Measurements from ENCODE around the gene PLA2G3. TPM values are rescaled to one million over a fixed set of nuclear protein-coding genes. Genes with fewer than 3 reads are reported as not detected.
A peak's percentile ranks its signal among the peaks of the same experiment; 100 is the strongest.

PLA2G3 gene
- total RNA-seq, 1 donor, result 0.43 TPM

DNA sequence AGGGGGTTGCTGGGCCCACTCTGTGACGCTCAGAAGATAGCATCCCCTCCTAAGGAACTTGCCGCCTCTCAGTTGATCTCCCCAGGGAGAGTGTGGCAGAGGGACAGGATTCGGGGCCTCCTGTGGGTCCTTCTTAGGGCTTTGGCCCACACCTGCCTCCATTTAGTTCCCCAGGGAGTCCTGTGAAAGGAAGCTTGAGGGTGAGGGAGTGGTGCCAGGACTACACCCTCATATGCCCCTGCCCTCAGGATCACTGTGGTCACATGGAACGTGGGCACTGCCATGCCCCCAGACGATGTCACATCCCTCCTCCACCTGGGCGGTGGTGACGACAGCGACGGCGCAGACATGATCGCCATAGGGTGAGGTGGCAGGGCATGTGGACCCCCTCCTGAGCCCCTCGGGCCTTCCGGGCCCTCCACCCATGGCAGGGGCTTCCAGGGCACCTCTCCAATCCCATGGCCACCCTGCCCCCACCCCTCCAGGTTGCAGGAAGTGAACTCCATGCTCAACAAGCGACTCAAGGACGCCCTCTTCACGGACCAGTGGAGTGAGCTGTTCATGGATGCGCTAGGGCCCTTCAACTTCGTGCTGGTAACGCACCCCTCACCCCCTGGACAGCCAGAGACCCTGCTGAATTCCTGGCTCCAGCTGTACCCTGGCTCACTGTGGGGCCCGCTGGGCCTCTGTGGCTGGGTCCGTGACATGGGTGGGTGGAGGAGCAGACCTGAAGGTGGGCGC lies 14.0 kb downstream of the PLA2G3 start:
- DNase-seq (ENCODE audit: low read depth), result no peak
- H3K4me3 ChIP-seq (ENCODE audit: low read depth, low read length), result no peak overlapping the region
- TF ChIP-seq, protein P1, sequence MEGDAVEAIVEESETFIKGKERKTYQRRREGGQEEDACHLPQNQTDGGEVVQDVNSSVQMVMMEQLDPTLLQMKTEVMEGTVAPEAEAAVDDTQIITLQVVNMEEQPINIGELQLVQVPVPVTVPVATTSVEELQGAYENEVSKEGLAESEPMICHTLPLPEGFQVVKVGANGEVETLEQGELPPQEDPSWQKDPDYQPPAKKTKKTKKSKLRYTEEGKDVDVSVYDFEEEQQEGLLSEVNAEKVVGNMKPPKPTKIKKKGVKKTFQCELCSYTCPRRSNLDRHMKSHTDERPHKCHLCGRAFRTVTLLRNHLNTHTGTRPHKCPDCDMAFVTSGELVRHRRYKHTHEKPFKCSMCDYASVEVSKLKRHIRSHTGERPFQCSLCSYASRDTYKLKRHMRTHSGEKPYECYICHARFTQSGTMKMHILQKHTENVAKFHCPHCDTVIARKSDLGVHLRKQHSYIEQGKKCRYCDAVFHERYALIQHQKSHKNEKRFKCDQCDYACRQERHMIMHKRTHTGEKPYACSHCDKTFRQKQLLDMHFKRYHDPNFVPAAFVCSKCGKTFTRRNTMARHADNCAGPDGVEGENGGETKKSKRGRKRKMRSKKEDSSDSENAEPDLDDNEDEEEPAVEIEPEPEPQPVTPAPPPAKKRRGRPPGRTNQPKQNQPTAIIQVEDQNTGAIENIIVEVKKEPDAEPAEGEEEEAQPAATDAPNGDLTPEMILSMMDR (IDR thresholded peaks at IDR 0.05; ENCODE audit: insufficient read depth, low read depth, low read length), result no peak

DNA sequence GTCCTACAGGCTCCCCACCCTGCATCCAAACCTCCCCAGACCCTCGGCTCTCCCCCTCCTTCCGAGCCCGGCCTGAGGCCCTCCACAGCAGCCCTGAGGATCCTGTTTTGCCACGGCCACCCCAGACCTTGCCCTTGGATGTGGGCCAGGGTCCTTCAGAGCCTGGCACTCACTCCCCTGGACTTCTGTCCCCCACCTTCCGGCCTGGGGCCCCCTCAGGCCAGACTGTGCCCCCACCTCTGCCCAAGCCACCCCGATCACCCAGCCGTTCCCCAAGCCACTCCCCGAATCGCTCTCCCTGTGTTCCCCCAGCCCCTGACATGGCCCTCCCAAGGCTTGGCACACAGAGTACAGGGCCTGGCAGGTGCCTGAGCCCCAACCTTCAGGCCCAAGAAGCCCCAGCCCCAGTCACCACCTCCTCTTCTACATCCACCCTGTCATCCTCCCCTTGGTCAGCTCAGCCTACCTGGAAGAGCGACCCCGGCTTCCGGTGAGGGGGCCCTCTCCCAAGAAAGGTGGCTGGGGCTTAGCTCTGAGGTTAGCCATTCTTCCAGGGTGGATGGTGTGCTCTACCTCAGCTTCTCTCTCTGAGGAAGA lies 14.7 kb downstream of the PLA2G3 start:
- H3K4me3 ChIP-seq (ENCODE audit: low read depth, low read length), result no peak overlapping the region
- TF ChIP-seq, protein P1 (IDR thresholded peaks at IDR 0.05; ENCODE audit: insufficient read depth, low read depth, low read length), result no peak
- no peak for DNase-seq (ENCODE audit: low read depth)

DNA sequence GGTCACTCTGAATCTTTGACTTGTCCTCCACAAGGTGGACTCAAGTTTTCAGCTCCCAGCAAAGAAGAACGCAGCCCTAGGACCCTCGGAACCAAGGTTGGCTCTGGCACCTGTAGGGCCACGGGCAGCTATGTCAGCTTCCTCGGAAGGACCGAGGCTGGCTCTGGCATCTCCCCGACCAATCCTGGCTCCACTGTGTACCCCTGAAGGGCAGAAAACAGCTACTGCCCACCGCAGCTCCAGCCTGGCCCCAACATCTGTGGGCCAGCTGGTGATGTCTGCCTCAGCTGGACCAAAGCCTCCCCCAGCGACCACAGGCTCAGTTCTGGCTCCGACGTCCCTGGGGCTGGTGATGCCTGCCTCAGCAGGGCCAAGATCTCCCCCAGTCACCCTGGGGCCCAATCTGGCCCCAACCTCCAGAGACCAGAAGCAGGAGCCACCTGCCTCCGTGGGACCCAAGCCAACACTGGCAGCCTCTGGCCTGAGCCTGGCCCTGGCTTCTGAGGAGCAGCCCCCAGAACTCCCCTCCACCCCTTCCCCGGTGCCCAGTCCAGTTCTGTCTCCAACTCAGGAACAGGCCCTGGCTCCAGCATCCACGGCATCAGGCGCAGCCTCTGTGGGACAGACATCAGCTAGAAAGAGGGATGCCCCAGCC lies 15.4 kb downstream of the PLA2G3 start:
- H3K4me3 ChIP-seq (ENCODE audit: low read depth, low read length), result no peak overlapping the region
- no peak for DNase-seq (ENCODE audit: low read depth)
- TF ChIP-seq, protein P1 (IDR thresholded peaks at IDR 0.05; ENCODE audit: insufficient read depth, low read depth, low read length), result no peak

DNA sequence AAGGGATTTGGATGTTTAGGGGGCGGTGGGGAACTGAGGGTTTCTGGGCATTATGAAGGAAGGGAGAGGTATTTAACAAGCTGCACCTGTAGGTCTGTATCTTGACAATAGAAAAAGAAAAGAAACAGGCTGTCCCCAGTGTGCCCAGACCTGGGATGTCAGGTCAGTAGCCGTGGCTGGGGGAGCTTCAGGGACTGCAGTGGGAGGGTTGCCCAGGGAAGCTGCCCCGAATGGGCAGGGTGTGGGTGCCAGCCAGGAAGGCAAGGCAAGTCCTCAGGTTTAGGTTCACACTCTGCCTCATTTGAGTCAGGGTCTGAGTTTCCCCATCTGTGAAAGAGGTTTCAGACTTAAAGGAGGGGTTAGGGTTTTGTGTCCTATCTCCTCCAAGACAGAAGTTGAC lies 16.0 kb downstream of the PLA2G3 start:
- no peak overlapping the region for H3K4me3 ChIP-seq (ENCODE audit: low read depth, low read length)
- DNase-seq (ENCODE audit: low read depth), result no peak
- TF ChIP-seq, protein P1 (IDR thresholded peaks at IDR 0.05; ENCODE audit: insufficient read depth, low read depth, low read length), result no peak

DNA sequence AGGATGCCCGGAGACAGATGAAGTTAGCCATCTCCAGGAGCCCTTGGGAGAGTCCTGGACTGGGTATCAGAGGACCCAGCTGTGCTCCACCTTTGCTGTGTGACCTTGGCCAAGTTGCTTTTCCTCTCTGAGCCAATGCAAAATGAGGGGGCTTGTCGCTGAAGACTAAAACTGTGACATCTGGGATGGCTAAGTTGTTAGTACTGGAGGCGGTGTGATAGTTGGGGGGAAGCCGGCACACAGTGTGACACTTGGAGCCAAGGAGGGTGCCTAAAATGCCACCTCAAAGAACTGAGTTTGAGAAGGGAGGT lies 17.1 kb downstream of the PLA2G3 start:
- DNase-seq (ENCODE audit: low read depth), result no peak
- TF ChIP-seq, protein P1 (IDR thresholded peaks at IDR 0.05; ENCODE audit: insufficient read depth, low read depth, low read length), result no peak
- H3K4me3 ChIP-seq (ENCODE audit: low read depth, low read length), result peak overlapping the region; percentile 56

DNA sequence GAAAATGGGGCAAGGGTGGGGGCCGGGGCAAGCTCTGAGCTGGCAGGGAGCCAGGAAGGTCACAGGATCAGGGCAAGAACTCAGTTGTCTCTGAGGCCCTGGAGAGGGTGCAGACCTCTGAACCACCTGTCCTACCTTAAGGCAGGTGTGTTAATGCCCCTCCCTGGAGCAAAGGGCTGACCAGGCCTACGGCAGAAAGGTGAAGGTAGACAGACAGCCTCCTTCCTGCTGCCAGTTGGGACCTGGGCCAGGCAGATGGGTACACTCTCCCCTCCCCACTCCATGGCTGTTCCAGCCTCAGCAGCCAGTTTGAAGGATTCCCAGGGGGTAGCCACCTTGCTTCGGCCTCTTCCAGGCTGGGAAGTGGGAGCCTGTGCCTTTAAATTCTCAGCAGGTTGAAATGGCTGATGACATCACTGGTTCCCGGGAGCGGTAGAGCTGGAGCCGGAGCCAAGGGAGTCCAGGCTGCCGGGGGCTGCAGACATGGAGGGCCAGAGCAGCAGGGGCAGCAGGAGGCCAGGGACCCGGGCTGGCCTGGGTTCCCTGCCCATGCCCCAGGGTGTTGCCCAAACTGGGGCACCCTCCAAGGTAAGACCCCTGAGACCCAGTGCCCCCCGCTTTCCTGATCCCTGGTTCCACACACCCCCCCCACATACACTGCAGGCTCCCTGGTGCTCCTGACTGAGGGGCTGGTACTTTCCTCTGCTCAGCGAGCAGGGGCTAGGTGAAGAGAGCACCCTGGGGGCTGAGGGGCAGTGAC lies 17.6 kb downstream of the PLA2G3 start, which contains the start of gene INPP5J:
TSS of gene INPP5J (plus strand) at position 435 of the 760 bp plus-strand sequence. CDS start at position 484, 49 bp downstream.
- H3K4me3 ChIP-seq (ENCODE audit: low read depth, low read length), result peak within 1 kb of the TSS; percentile 56
- TF ChIP-seq, protein P1 (IDR thresholded peaks at IDR 0.05; ENCODE audit: insufficient read depth, low read depth, low read length), result no peak
- peak; percentile 41 for DNase-seq (ENCODE audit: low read depth)

All from fibroblast of villous mesenchyme (primary cell).